Measurements from ENCODE around the gene ACSF2. TPM values are rescaled to one million over a fixed set of nuclear protein-coding genes. Genes with fewer than 3 reads are reported as not detected.
"Not testable (repeated sequence)": the region's sequence is repeated elsewhere in the genome, so short reads cannot be mapped to it uniquely, and the experiment has no call there.

The ACSF2 gene
- total RNA-seq, 1 donor from 2014 or later: 26.1 TPM

- H3K27me3 ChIP-seq: peaks cover 4% of the 10 kb centered on the region
- intact Hi-C loops (cut with DNase I): no loop called here
- peaks cover 0 to 9% of the 10 kb centered on the region in 2 donors for H3K4me1 ChIP-seq
- DNase-seq (ENCODE audit: low spot score in 2 of 2): no peak
- H3K9me3 ChIP-seq: no peaks in the 10 kb centered on the region
- peaks cover 0 to 17% of the 10 kb centered on the region in 2 donors for H3K36me3 ChIP-seq
- H3K4me3 ChIP-seq: no peak overlapping the region
- no peak overlapping the region for H3K27ac ChIP-seq
- TF ChIP-seq, protein P1, sequence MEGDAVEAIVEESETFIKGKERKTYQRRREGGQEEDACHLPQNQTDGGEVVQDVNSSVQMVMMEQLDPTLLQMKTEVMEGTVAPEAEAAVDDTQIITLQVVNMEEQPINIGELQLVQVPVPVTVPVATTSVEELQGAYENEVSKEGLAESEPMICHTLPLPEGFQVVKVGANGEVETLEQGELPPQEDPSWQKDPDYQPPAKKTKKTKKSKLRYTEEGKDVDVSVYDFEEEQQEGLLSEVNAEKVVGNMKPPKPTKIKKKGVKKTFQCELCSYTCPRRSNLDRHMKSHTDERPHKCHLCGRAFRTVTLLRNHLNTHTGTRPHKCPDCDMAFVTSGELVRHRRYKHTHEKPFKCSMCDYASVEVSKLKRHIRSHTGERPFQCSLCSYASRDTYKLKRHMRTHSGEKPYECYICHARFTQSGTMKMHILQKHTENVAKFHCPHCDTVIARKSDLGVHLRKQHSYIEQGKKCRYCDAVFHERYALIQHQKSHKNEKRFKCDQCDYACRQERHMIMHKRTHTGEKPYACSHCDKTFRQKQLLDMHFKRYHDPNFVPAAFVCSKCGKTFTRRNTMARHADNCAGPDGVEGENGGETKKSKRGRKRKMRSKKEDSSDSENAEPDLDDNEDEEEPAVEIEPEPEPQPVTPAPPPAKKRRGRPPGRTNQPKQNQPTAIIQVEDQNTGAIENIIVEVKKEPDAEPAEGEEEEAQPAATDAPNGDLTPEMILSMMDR (IDR thresholded peaks at IDR 0.05): no peak
These were observed 43.8 kb downstream of the ACSF2 start for GRCh38 chr17:50469671-50470305.

DNA sequence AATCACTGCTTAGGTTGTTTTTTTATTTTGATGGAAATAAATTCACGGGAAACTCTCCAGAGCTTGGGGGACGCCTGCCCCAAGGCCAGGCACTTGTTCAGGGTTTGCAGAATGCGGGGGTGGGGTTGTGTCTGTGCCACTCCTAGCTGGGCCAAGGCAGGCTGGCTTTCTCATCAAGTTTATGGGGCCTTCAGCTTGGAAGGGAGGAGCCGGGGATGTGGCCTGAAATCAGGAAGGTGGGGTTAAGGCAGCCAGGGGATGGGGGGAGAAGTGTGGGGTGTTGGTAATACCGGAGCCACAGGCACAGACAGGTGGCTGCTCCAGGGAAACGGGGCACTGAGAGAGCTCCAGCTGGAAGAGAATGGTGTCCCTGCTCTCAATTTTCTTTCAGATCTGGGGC lies 44.4 kb downstream of the ACSF2 start:
- H3K36me3 ChIP-seq: peaks cover 0 to 17% of the 10 kb centered on the region in 2 donors
- H3K4me3 ChIP-seq: no peak overlapping the region
- no peak for DNase-seq (ENCODE audit: low spot score in 2 of 2)
- intact Hi-C loops (cut with DNase I): no loop called here
- peaks cover 0 to 9% of the 10 kb centered on the region in 2 donors for H3K4me1 ChIP-seq
- TF ChIP-seq, protein P1 (IDR thresholded peaks at IDR 0.05): no peak
- peaks cover 4% of the 10 kb centered on the region for H3K27me3 ChIP-seq
- no peak overlapping the region for H3K27ac ChIP-seq
- no peaks in the 10 kb centered on the region for H3K9me3 ChIP-seq

DNA sequence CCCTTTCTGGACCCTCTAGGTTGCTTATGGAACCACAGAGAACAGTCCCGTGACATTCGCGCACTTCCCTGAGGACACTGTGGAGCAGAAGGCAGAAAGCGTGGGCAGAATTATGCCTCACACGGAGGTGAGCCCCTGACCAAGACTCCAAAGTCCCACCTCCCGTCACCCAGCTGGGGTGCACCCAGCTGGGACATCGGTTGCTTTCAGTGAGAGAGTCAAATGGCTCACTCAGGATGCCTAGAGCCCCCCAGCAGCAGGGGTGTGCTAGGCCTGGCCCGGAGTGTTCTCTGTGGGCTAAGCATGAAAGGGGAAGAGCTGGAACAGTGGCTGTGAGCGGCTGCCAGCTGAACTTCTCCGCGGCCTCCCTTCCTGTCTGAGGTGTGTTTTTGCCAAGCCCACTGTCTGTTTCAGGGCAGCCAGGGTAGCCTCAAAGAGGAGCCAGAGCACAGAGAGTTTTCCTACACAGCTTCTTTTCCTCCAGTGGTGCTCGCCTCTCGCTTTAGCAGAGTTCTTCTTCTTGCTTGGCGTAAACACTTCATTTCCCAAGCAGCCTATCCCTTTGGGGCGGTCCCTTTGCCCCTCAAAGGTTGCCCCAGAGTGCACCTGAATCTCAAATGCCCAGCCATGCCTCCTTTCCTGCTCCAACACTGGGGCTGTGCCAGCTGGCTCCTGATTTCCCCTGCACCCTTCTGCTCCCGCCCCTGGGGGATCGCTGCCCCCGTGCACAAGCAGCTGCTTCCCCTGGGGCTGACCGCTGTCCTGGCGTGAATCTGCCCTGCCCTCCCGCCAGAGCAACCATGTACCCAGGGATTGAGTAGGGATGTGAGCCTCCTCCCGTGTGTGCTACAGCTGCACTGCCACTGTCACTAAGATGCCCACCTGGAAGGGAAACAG lies 45.2 kb downstream of the ACSF2 start:
- DNase-seq (ENCODE audit: low spot score in 2 of 2): no peak
- Histone ChIP-seq H3K4me1 (peaks cover 0 to 9% of the 10 kb centered on the region in 2 donors), H3K36me3 (peaks cover 0 to 17% of the 10 kb centered on the region in 2 donors), H3K4me3 (no peak overlapping the region), H3K9me3 (no peaks in the 10 kb centered on the region), H3K27ac (no peak overlapping the region), H3K27me3 (peaks cover 4% of the 10 kb centered on the region)
- TF ChIP-seq, protein P1 (IDR thresholded peaks at IDR 0.05): no peak
- intact Hi-C loops (cut with DNase I): no loop called here

DNA sequence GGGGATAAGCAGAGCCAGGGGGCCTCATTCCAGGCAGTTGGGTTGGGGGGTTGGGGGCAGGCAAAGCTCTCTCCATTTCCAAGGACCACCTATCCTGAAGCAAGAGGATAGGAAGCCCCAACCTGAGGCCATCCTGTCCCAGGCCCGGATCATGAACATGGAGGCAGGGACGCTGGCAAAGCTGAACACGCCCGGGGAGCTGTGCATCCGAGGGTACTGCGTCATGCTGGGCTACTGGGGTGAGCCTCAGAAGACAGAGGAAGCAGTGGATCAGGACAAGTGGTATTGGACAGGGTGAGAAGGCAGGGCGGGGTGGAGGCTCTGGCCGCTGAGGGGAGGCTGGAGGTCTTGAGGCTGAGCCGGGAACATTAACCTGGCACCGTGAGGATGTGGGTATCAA lies 46.3 kb downstream of the ACSF2 start:
- DNase-seq (ENCODE audit: low spot score in 2 of 2): no peak
- intact Hi-C loops (cut with DNase I): no loop called here
- no peaks in the 10 kb centered on the region for H3K9me3 ChIP-seq
- H3K27ac ChIP-seq: no peak overlapping the region
- H3K36me3 ChIP-seq: peaks cover 0 to 17% of the 10 kb centered on the region in 2 donors
- TF ChIP-seq, protein P1 (IDR thresholded peaks at IDR 0.05): no peak
- H3K27me3 ChIP-seq: peaks cover 4% of the 10 kb centered on the region
- H3K4me3 ChIP-seq: no peak overlapping the region
- peaks cover 0 to 9% of the 10 kb centered on the region in 2 donors for H3K4me1 ChIP-seq

DNA sequence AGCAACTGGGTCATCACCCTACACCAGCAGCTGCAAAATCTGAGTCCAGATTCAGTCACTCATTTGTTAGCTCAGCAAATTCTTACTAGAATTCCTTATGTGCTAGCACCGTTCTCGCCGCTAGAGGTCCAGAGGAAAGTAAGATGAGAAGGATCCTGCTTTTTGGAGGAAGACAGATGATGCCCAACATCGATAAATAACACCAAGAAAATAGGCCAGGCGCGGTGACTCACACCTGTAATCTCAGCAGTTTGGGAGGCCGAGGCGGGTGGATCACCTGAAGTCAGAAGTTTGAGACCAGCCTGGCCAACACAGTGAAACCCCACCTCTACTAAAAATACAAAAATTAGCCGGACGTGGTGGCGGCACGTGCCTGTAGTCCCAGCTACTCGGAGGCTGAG lies 46.7 kb downstream of the ACSF2 start:
- H3K27me3 ChIP-seq; H3K4me1 ChIP-seq; H3K9me3 ChIP-seq; H3K27ac ChIP-seq; DNase-seq (ENCODE audit: low spot score in 2 of 2); H3K4me3 ChIP-seq; intact Hi-C loops (cut with DNase I): not testable (repeated sequence)
- peaks cover 0 to 17% of the 10 kb centered on the region in 2 donors for H3K36me3 ChIP-seq

- intact Hi-C loops (cut with DNase I): no loop called here
- DNase-seq (ENCODE audit: low spot score in 2 of 2): no peak
These were observed 47.9 kb downstream of the ACSF2 start for GRCh38 chr17:50473901-50474300.

More at GRCh38 chr17:50473901-50474300, 47.9 kb downstream of the ACSF2 start:
- no peaks in the 10 kb centered on the region for H3K27me3 ChIP-seq
- no peak overlapping the region for H3K27ac ChIP-seq
- peaks cover 0 to 10% of the 10 kb centered on the region in 2 donors for H3K4me1 ChIP-seq
- H3K9me3 ChIP-seq: no peaks in the 10 kb centered on the region
- TF ChIP-seq, protein P1 (IDR thresholded peaks at IDR 0.05): no peak
- H3K4me3 ChIP-seq: no peak overlapping the region
- peaks cover 0 to 17% of the 10 kb centered on the region in 2 donors for H3K36me3 ChIP-seq
